Stomach (tissue), 9 donors: ENCODE data around the gene CD8B2. TPM values are rescaled to one million over a fixed set of nuclear protein-coding genes. Genes with fewer than 3 reads are reported as not detected.

Experiments used
- DNase-seq, 2 donors: peaks; one replicate each; pipeline versions ENCODE4 v3.0.0 to v3.0.0-alpha.2; 2013 to 2019
- H3K27ac ChIP-seq, 5 donors: fragments of 200-600 bp in 4 of 5; sonication (generic) in 4 of 5; one replicate each; pipeline ENCODE4 v1.5.1; 2013 to 2019; ENCODE audit warnings: mild to moderate bottlenecking in 1 of 5, moderate library complexity in 1 of 5
- H3K27me3 ChIP-seq, 3 donors: fragments of 200-600 bp; sonication (generic); one replicate each; pipeline ENCODE4 v1.5.1; 2017 to 2019; ENCODE audit warnings: mixed run types in 1 of 3
- H3K36me3 ChIP-seq, 4 donors: fragments of 200-600 bp; sonication (generic); 1 replicate in 3 of 4; 2 replicates in 1 of 4; pipeline ENCODE4 v1.5.1; 2016 to 2019
- H3K4me1 ChIP-seq, 4 donors: fragments of 200-600 bp; sonication (generic); one replicate each; pipeline ENCODE4 v1.5.1; 2016 to 2019
- H3K4me3 ChIP-seq, 4 donors: fragments of 200-600 bp; sonication (generic) in 3 of 4; one replicate each; pipeline ENCODE4 v1.5.1; 2016 to 2019; ENCODE audit warnings: mild to moderate bottlenecking in 1 of 4
- H3K9me3 ChIP-seq, 4 donors: fragments of 200-600 bp; sonication (generic); one replicate each; pipeline ENCODE4 v1.5.1; 2016 to 2019
- EP300 ChIP-seq: sonication (generic); formaldehyde crosslinking; IDR thresholded peaks from one replicate; pipeline ENCODE4 v1.6.1; 2017; ENCODE audit warnings: antibody characterized with exemption
- POLR2A ChIP-seq, 4 donors: fragments of 450-650 bp; IDR thresholded peaks; one replicate each; pipeline ENCODE4 v1.6.1; 2016; ENCODE audit warnings: antibody characterized with exemption in 4 of 4, control low read depth in 2 of 4, mild to moderate bottlenecking in 1 of 4, moderate library complexity in 1 of 4
- POLR2AphosphoS5 ChIP-seq, 3 donors: sonication (generic); formaldehyde crosslinking; IDR thresholded peaks; one replicate each; pipeline ENCODE4 v1.6.1; 2016; ENCODE audit warnings: antibody characterized with exemption in 3 of 3
- WGBS, 5 donors: extraction: QIAGEN DNeasy Blood & Tissue Kit in 3 of 5; methylation state at CpG; one replicate each; pipeline versions ENCODE4 v1.1.5 to v1.1.7; 2013 to 2018; 5-methylcytosine and 5-hydroxymethylcytosine counted together
- intact Hi-C: fragments of 100-400 bp; cut with DNase I; formaldehyde crosslinking; loops from one replicate; pipeline ENCODE4 v1.15.1; 2023; ENCODE audit warnings: low total_unique reads
- polyA plus RNA-seq, 3 donors: library from polyadenylated mRNA; stranded (reverse); fragments of 200-250 nt; gene quantifications; one replicate each; pipeline ENCODE4 v1.2.3, GENCODE V29; 2013
- total RNA-seq, 5 donors: library from RNA; depleted of rRNA; stranded (reverse); fragments of >200 nt; gene quantifications; one replicate each; pipeline versions ENCODE4 v1.1.0 to v1.2.3, GENCODE V29; 2014 to 2016
- TF ChIP-seq, protein P1 (sequence below), 7 experiments: fragments of 450-650 bp in 4 of 7; fragments of 200-600 bp in 3 of 7; sonication (generic) in 3 of 7; IDR thresholded peaks; one replicate each; pipeline ENCODE4 v1.5.1; 2016 to 2019; ENCODE audit warnings: antibody characterized with exemption in 7 of 7, control low read depth in 2 of 7, mild to moderate bottlenecking in 1 of 7
- donor health status: healthy with polysubstance abuse.
- donor health status: Bipolar disorder and iron deficiency.
- donor health status: healthy.

The CD8B2 gene
- total and polyA plus RNA-seq, 8 donors = 0.03 TPM; not detected in 7

DNA sequence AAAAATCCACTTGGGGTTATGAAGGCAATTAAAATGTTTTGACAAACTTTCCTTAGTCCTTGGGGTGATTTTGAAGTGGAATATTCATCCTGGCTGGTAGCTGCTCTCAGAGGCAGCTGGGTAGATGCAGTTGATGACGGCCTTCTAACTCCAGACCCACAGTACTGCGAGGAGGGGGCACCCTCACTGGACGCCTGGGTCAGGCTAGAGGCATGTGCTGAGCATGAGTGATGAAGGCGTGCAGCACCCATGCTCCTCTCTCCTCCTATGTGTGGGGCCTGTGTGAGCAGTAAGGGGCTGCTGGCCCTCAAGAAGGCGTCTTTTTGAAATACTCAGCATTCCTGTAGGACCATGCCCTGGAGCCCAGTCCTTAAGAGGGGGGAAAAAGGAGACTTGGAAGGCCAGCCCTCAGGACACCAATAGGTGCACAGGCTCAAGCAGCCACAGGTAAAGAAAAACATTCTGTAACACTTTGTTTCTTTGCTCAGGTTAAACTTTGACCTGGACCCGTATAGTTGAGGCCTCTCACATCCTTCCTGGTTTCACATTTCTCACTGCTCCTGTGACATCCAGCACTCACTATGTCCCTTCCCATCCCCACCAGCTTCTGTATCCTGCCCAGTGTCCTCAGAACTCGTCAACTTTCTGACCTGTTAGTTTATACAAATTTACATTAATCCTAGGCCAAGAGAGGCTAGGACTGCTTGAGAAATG lies 64.4 kb downstream of the CD8B2 start:
- TF ChIP-seq, protein P1, sequence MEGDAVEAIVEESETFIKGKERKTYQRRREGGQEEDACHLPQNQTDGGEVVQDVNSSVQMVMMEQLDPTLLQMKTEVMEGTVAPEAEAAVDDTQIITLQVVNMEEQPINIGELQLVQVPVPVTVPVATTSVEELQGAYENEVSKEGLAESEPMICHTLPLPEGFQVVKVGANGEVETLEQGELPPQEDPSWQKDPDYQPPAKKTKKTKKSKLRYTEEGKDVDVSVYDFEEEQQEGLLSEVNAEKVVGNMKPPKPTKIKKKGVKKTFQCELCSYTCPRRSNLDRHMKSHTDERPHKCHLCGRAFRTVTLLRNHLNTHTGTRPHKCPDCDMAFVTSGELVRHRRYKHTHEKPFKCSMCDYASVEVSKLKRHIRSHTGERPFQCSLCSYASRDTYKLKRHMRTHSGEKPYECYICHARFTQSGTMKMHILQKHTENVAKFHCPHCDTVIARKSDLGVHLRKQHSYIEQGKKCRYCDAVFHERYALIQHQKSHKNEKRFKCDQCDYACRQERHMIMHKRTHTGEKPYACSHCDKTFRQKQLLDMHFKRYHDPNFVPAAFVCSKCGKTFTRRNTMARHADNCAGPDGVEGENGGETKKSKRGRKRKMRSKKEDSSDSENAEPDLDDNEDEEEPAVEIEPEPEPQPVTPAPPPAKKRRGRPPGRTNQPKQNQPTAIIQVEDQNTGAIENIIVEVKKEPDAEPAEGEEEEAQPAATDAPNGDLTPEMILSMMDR (IDR thresholded peaks at IDR 0.05) = no peak
- TF ChIP-seq POLR2AphosphoS5 (IDR thresholded peaks at IDR 0.05) = no peak
- TF ChIP-seq POLR2A (IDR thresholded peaks at IDR 0.05) = no peak
- TF ChIP-seq EP300 = no peak
- no peak for DNase-seq
- Histone ChIP-seq H3K4me1 (no peaks in the 10 kb centered on the region), H3K27ac (no peak overlapping the region), H3K4me3 (no peak overlapping the region), H3K27me3 (no peaks in the 10 kb centered on the region), H3K9me3 (no peaks in the 10 kb centered on the region), H3K36me3 (no peaks in the 10 kb centered on the region)
- intact Hi-C loops = no loop called here
- WGBS, 5 donors = 60 to 71% (median 63%) methylated on average over 6 to 7 of the region's 7 CpGs

DNA sequence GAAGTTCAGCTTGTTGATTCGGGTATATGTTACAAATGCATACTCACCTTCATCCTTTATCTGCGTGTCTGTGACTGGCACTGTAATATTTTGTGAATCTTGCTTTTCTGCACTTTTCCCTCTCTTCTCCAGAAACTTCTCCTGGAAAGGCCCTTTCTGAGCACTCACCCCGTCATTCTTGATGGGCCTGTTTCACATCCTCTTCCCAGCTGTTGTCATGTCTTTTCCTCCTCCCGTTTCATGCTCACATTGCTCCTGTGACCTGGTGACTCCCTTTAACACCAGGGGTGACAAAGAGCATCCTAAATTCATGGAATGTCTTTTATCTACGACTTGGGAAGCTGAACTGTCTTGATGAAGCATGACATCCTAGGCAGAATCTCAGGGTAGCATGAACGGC lies 65.8 kb downstream of the CD8B2 start:
- Histone ChIP-seq H3K4me3 (no peak overlapping the region), H3K36me3 (no peaks in the 10 kb centered on the region), H3K9me3 (no peaks in the 10 kb centered on the region), H3K27ac (no peak overlapping the region), H3K27me3 (no peaks in the 10 kb centered on the region), H3K4me1 (peaks cover 0 to 3% (median 0%) of the 10 kb centered on the region in 4 donors)
- 65 to 73% (median 66%) methylated on average over 6 of the region's 6 CpGs for WGBS, 5 donors
- DNase-seq = no peak
- no peak for TF ChIP-seq EP300
- TF ChIP-seq POLR2AphosphoS5 (IDR thresholded peaks at IDR 0.05) = no peak
- TF ChIP-seq, protein P1 (IDR thresholded peaks at IDR 0.05) = no peak
- no peak for TF ChIP-seq POLR2A (IDR thresholded peaks at IDR 0.05)
- intact Hi-C loops = no loop called here

DNA sequence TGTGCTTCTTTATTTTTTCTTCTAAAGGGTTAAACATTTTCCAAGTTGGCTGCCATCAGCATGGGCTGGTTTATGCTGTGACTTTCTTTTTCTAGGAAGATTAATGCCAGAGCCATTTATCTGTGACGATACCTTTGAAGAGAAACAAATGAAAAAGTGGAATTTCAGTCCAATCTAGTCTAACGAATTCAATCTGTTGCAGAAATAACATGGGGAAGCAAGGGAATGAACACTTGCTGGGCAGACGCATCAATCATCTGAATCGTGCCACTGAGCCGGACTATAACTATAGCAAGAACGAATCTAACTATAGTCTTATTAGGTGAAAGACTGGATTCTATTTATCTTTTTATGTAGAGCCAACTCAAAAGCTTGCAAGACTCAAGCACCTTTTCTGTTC lies 66.2 kb downstream of the CD8B2 start:
- Histone ChIP-seq H3K27me3 (no peaks in the 10 kb centered on the region), H3K4me3 (no peak overlapping the region), H3K27ac (no peak overlapping the region), H3K4me1 (peaks cover 0 to 5% (median 0%) of the 10 kb centered on the region in 4 donors), H3K9me3 (no peaks in the 10 kb centered on the region), H3K36me3 (no peaks in the 10 kb centered on the region)
- 70 to 90% (median 80%) methylated on average over 6 of the region's 6 CpGs for WGBS, 5 donors
- DNase-seq = no peak
- TF ChIP-seq EP300 = no peak
- TF ChIP-seq, protein P1 (IDR thresholded peaks at IDR 0.05) = no peak
- no peak for TF ChIP-seq POLR2AphosphoS5 (IDR thresholded peaks at IDR 0.05)
- TF ChIP-seq POLR2A (IDR thresholded peaks at IDR 0.05) = no peak
- intact Hi-C loops = no loop called here

DNA sequence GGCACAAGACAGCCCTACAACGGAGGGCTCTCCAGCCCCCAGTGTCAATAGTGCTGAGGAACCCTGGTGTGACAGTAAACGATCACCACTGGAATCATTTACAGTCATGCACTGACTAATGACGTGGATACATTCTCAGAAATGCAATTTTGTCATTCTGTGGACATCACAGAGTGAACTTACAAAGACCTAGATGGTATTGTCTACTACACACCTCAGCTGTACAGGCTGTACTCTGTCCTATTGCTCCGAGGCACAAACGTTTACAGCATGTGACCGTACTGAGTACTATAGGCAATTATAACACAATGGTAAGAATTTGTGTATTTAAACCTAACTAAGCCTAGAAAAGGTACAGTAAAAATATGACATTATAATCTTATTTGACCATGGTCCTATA lies 67.2 kb downstream of the CD8B2 start:
- no peaks in the 10 kb centered on the region for H3K36me3 ChIP-seq
- 78 to 92% (median 90%) methylated on average over 6 of the region's 6 CpGs for WGBS, 5 donors
- no peaks in the 10 kb centered on the region for H3K27me3 ChIP-seq
- intact Hi-C loops = no loop called here
- no peak for TF ChIP-seq POLR2A (IDR thresholded peaks at IDR 0.05)
- TF ChIP-seq, protein P1 (IDR thresholded peaks at IDR 0.05) = no peak
- no peak for TF ChIP-seq POLR2AphosphoS5 (IDR thresholded peaks at IDR 0.05)
- TF ChIP-seq EP300 = no peak
- no peak overlapping the region for H3K27ac ChIP-seq
- no peak overlapping the region for H3K4me3 ChIP-seq
- no peaks in the 10 kb centered on the region for H3K9me3 ChIP-seq
- peaks cover 6 to 16% (median 9%) of the 10 kb centered on the region in 4 donors for H3K4me1 ChIP-seq
- no peak for DNase-seq
